Loucy (cell line): ENCODE data around the gene DNAJB8.

ENCODE experiments used
- CTCF ChIP-seq: fragments of 200-600 bp; sonication (generic); conservative IDR thresholded peaks from 2 replicates; pipeline ENCODE4 v1.5.1; 2014; ENCODE audit warnings: mild to moderate bottlenecking, antibody characterized with exemption, low read length
- EZH2phosphoT487 ChIP-seq: fragments of 200-600 bp; IDR thresholded peaks from 2 replicates; pipeline ENCODE4 v1.6.1; 2018; ENCODE audit warnings: antibody characterized with exemption, mild to moderate bottlenecking, moderate library complexity, borderline replicate concordance

DNA sequence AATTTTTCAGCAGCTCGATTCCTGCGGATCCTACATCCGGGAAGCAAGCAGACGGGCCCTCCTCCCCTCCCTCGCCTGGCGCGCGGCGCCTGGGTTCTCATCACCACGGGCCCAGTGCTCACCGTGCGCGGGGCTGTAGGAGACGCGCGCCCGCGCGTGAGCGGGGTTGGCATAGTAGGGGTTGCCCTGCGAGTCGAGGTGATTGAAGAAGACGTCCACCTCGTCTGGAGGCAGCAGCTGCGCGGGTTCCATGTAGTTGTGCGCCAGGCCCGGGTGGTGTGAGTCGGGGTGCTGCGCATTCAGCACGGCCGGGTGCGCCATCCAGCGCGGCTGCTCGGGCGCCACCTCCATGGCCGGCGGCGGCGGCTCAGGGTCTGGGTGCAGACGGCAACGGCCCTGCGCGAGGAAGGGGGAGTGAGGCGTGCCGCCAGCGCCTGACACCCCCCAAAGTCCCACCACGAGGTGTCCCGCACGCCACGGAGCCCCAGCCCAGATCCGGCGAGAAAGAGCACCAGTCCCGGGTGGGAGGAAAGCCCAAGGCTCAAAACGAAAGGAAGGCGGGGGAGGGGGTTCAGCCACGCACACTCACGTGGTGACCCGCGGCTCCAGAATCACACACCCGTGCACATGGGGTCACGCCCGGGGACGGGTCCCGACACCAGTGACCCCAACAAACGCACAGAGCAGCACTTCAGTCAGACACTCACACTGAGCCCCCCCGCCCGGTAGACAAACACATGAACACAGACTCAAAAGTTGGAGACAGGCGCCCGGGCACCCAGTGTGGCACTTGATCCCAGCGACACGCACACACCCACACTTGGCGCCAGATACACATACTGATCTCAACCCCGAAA lies 20.2 kb upstream of the DNAJB8 start:
- TF ChIP-seq CTCF: no peak
- no peak for TF ChIP-seq EZH2phosphoT487
